OCI-LY1 (cell line): ENCODE data around the gene PTMS.

Experiments
- CTCF ChIP-seq: fragments of 200-600 bp; sonication (generic), shearing (Covaris generic); IDR thresholded peaks from 2 replicates; pipeline ENCODE4 v1.5.1; 2017; ENCODE audit warnings: mild to moderate bottlenecking, antibody characterized with exemption, low read length, moderate library complexity, mixed read lengths
- EZH2 ChIP-seq: fragments of 200-600 bp; sonication (generic), shearing (Covaris generic); IDR thresholded peaks from 2 replicates; pipeline ENCODE4 v1.8.0; 2017; ENCODE audit warnings: borderline replicate concordance, mixed run types, mild to moderate bottlenecking, antibody characterized with exemption, low read length, moderate library complexity, mixed read lengths

- TF ChIP-seq CTCF (no peak), EZH2 (no peak)
Observed at GRCh38 chr12:6820166-6820565, 54.0 kb downstream of the PTMS start.
